Mesenchymal stem cell (in vitro differentiated cells and primary cell): ENCODE results near the gene KCNG2.

Experiments used
- DNase-seq: peaks from one replicate; pipeline ENCODE4 v3.0.0-alpha.2; 2013
- H2AFZ ChIP-seq: one replicate; pipeline ENCODE4 v1.6.1; 2013; ENCODE audit warnings: low read depth, mild to moderate bottlenecking, control low read depth, inconsistent platforms, low read length, moderate library complexity
- H2AK5ac ChIP-seq: 2 replicates; pipeline ENCODE4 v1.6.1; 2013; ENCODE audit warnings: low read length, moderate library complexity, mild to moderate bottlenecking, inconsistent platforms; ENCODE audit not compliant: severe bottlenecking
- H2BK120ac ChIP-seq: one replicate; pipeline ENCODE4 v1.6.1; 2013; ENCODE audit warnings: low read depth, mild to moderate bottlenecking, inconsistent platforms, low read length, moderate library complexity
- H2BK12ac ChIP-seq, 2 experiments: one replicate each; pipeline ENCODE4 v1.6.1; 2013; ENCODE audit warnings: inconsistent platforms in 2 of 2, low read length in 2 of 2, mild to moderate bottlenecking in 2 of 2, moderate library complexity in 2 of 2, control low read depth in 1 of 2
- H2BK15ac ChIP-seq: one replicate; pipeline ENCODE4 v1.6.1; 2013; ENCODE audit warnings: mild to moderate bottlenecking, low read depth, inconsistent platforms; ENCODE audit not compliant: poor library complexity, severe bottlenecking
- H2BK5ac ChIP-seq: 2 replicates; pipeline ENCODE4 v1.6.1; 2013; ENCODE audit warnings: low read depth, mild to moderate bottlenecking, low read length, control low read depth, inconsistent platforms; ENCODE audit not compliant: poor library complexity, severe bottlenecking
- H3K14ac ChIP-seq, 2 experiments: one replicate each; pipeline ENCODE4 v1.6.1; 2013; ENCODE audit warnings: inconsistent platforms in 2 of 2, low read length in 2 of 2, control low read depth in 1 of 2, mild to moderate bottlenecking in 1 of 2, moderate library complexity in 1 of 2
- H3K18ac ChIP-seq, 2 experiments: one replicate each; pipeline ENCODE4 v1.6.1; 2013; ENCODE audit warnings: inconsistent platforms in 2 of 2, low read length in 2 of 2, control low read depth in 1 of 2, low read depth in 1 of 2, mild to moderate bottlenecking in 1 of 2
- H3K23ac ChIP-seq, 2 experiments: one replicate each; pipeline ENCODE4 v1.6.1; 2013; ENCODE audit warnings: inconsistent platforms in 2 of 2, low read length in 2 of 2, mild to moderate bottlenecking in 2 of 2, moderate library complexity in 2 of 2, control low read depth in 1 of 2
- H3K27ac ChIP-seq: 2 replicates; pipeline ENCODE4 v1.5.1; 2013; ENCODE audit warnings: mild to moderate bottlenecking, moderate library complexity, low read length, control low read depth, inconsistent platforms; ENCODE audit not compliant: poor library complexity, severe bottlenecking
- H3K27me3 ChIP-seq, 2 experiments: 2 replicates each; pipeline versions ENCODE4 v1.6.1 to v1.7.0; 2013; ENCODE audit warnings: low read length in 2 of 2, mild to moderate bottlenecking in 2 of 2, moderate library complexity in 2 of 2, control low read depth in 1 of 2, inconsistent platforms in 1 of 2; ENCODE audit not compliant: control insufficient read depth in 1 of 2, insufficient read depth in 1 of 2
- H3K36me3 ChIP-seq, 2 experiments: 2 replicates each; pipeline versions ENCODE4 v1.6.1 to v1.7.0; 2013; ENCODE audit warnings: low read length in 2 of 2, control low read depth in 1 of 2, inconsistent platforms in 1 of 2, low read depth in 1 of 2, mild to moderate bottlenecking in 1 of 2; ENCODE audit not compliant: insufficient read depth in 2 of 2, control insufficient read depth in 1 of 2
- H3K4ac ChIP-seq, 2 experiments: one replicate each; pipeline ENCODE4 v1.6.1; 2013; ENCODE audit warnings: inconsistent platforms in 2 of 2, low read length in 2 of 2, mild to moderate bottlenecking in 2 of 2, moderate library complexity in 2 of 2, control low read depth in 1 of 2, low read depth in 1 of 2
- H3K4me1 ChIP-seq: 2 replicates; pipeline ENCODE4 v1.6.1; 2013; ENCODE audit warnings: low read depth, low read length, control low read depth; ENCODE audit not compliant: control insufficient read depth, insufficient read depth
- H3K4me2 ChIP-seq: 2 replicates; pipeline ENCODE4 v1.6.1; 2013; ENCODE audit warnings: low read length, mild to moderate bottlenecking, inconsistent platforms; ENCODE audit not compliant: poor library complexity, severe bottlenecking
- H3K4me3 ChIP-seq, 2 experiments: 2 replicates each; pipeline versions ENCODE4 v1.5.1 to v1.7.0; 2013; ENCODE audit warnings: low read length in 2 of 2, mild to moderate bottlenecking in 2 of 2, control low read depth in 1 of 2, low read depth in 1 of 2; ENCODE audit not compliant: insufficient read depth in 1 of 2
- H3K79me1 ChIP-seq: replicated peaks from 2 replicates; pipeline ENCODE4 v1.6.1; 2013; ENCODE audit warnings: mild to moderate bottlenecking, control low read depth, low read length, inconsistent platforms; ENCODE audit not compliant: poor library complexity, severe bottlenecking
- H3K9ac ChIP-seq: 2 replicates; pipeline ENCODE4 v1.7.0; 2013; ENCODE audit warnings: mild to moderate bottlenecking, low read length, moderate library complexity
- H3K9me3 ChIP-seq: 2 replicates; pipeline ENCODE4 v1.7.0; 2013; ENCODE audit warnings: mild to moderate bottlenecking, low read length; ENCODE audit not compliant: control insufficient read depth
- H4K8ac ChIP-seq: one replicate; pipeline ENCODE4 v1.6.1; 2013; ENCODE audit warnings: inconsistent platforms, mild to moderate bottlenecking, low read length, moderate library complexity
- H4K91ac ChIP-seq: one replicate; pipeline ENCODE4 v1.6.1; 2013; ENCODE audit warnings: mild to moderate bottlenecking, low read length, inconsistent platforms
- WGBS: methylation state at CpG from one replicate; pipeline ENCODE4 v1.1.7; 2013; ENCODE audit warnings: mixed read lengths; 5-methylcytosine and 5-hydroxymethylcytosine counted together

KCNG2 gene

GRCh38 chr18:79754022-79754761 is 43.5 kb upstream of the KCNG2 start:
- H3K23ac ChIP-seq, result no peak overlapping the region
- H4K91ac ChIP-seq, result no peak overlapping the region
- H3K79me1 ChIP-seq, result peaks cover 19% of the 10 kb centered on the region
- H2AK5ac ChIP-seq, result no peak overlapping the region
- no peak overlapping the region for H3K4me3 ChIP-seq
- no peak overlapping the region for H3K14ac ChIP-seq
- no peak overlapping the region for H3K4me2 ChIP-seq
- H2BK120ac ChIP-seq, result no peak overlapping the region
- no peak overlapping the region for H3K18ac ChIP-seq
- H3K4me1 ChIP-seq, result peaks cover 2% of the 10 kb centered on the region
- no peak overlapping the region for H2BK5ac ChIP-seq
- no peak overlapping the region for H3K27ac ChIP-seq
- H3K4ac ChIP-seq, result no peak overlapping the region
- WGBS, result 97% methylated on average over 34 of the region's 35 CpGs
- no peak overlapping the region for H3K9ac ChIP-seq
- no peak overlapping the region for H4K8ac ChIP-seq
- no peak overlapping the region for H2BK12ac ChIP-seq
- H3K27me3 ChIP-seq, result no peaks in the 10 kb centered on the region
- peaks cover 37 to 44% of the 10 kb centered on the region in 2 experiments for H3K36me3 ChIP-seq
- no peak overlapping the region for H2BK15ac ChIP-seq
- H3K9me3 ChIP-seq, result no peaks in the 10 kb centered on the region
- H2AFZ ChIP-seq, result no peak overlapping the region
- no peak for DNase-seq

GRCh38 chr18:79754831-79755351 is 42.8 kb upstream of the KCNG2 start:
- Histone ChIP-seq H3K9ac (no peak overlapping the region), H2BK12ac (no peak overlapping the region), H4K8ac (no peak overlapping the region), H3K14ac (no peak overlapping the region), H3K4ac (no peak overlapping the region), H2BK120ac (no peak overlapping the region), H3K4me3 (no peak overlapping the region), H3K36me3 (peaks cover 36 to 37% of the 10 kb centered on the region in 2 experiments), H3K9me3 (no peaks in the 10 kb centered on the region), H3K18ac (no peak overlapping the region), H2BK15ac (no peak overlapping the region), H3K4me1 (peaks cover 2% of the 10 kb centered on the region), H2AK5ac (no peak overlapping the region), H3K27me3 (no peaks in the 10 kb centered on the region), H3K27ac (no peak overlapping the region), H4K91ac (no peak overlapping the region), H3K79me1 (peaks cover 13% of the 10 kb centered on the region), H3K4me2 (no peak overlapping the region), H2BK5ac (no peak overlapping the region), H2AFZ (no peak overlapping the region), H3K23ac (no peak overlapping the region)
- 92% methylated on average over 26 of the region's 27 CpGs for WGBS
- DNase-seq, result no peak

GRCh38 chr18:79755496-79756142 is 42.1 kb upstream of the KCNG2 start:
- H2BK120ac ChIP-seq, result no peak overlapping the region
- H2BK15ac ChIP-seq, result no peak overlapping the region

GRCh38 chr18:79756143-79756500 is 41.6 kb upstream of the KCNG2 start:
- peaks cover 1% of the 10 kb centered on the region for H3K4me1 ChIP-seq
- no peak overlapping the region for H4K8ac ChIP-seq
- no peak overlapping the region for H2AK5ac ChIP-seq
- DNase-seq, result no peak
- H3K23ac ChIP-seq, result no peak overlapping the region
- H3K9ac ChIP-seq, result no peak overlapping the region
- H2AFZ ChIP-seq, result no peak overlapping the region
- H3K14ac ChIP-seq, result no peak overlapping the region
- H3K4me2 ChIP-seq, result no peak overlapping the region
- H3K27ac ChIP-seq, result no peak overlapping the region
- H3K4me3 ChIP-seq, result no peak overlapping the region
- H4K91ac ChIP-seq, result no peak overlapping the region
- no peak overlapping the region for H3K18ac ChIP-seq
- H2BK12ac ChIP-seq, result no peak overlapping the region
- H3K79me1 ChIP-seq, result peaks cover 10% of the 10 kb centered on the region
- H2BK15ac ChIP-seq, result no peak overlapping the region
- H3K9me3 ChIP-seq, result no peaks in the 10 kb centered on the region
- no peak overlapping the region for H2BK120ac ChIP-seq
- H3K4ac ChIP-seq, result no peak overlapping the region
- 97% methylated on average over 10 of the region's 10 CpGs for WGBS
- peaks cover 32 to 35% of the 10 kb centered on the region in 2 experiments for H3K36me3 ChIP-seq
- no peak overlapping the region for H2BK5ac ChIP-seq
- no peaks in the 10 kb centered on the region for H3K27me3 ChIP-seq

More at GRCh38 chr18:79755496-79756142, 42.1 kb upstream of the KCNG2 start:
- H3K14ac ChIP-seq, result no peak overlapping the region
- peaks cover 2% of the 10 kb centered on the region for H3K4me1 ChIP-seq
- H3K9ac ChIP-seq, result no peak overlapping the region
- H3K9me3 ChIP-seq, result no peaks in the 10 kb centered on the region
- H3K23ac ChIP-seq, result no peak overlapping the region
- H2BK12ac ChIP-seq, result no peak overlapping the region
- no peak overlapping the region for H3K27ac ChIP-seq
- H2AK5ac ChIP-seq, result no peak overlapping the region
- H3K27me3 ChIP-seq, result no peaks in the 10 kb centered on the region
- no peak overlapping the region for H3K18ac ChIP-seq
- peaks cover 10% of the 10 kb centered on the region for H3K79me1 ChIP-seq
- no peak overlapping the region for H2AFZ ChIP-seq
- H4K91ac ChIP-seq, result no peak overlapping the region
- H3K4me2 ChIP-seq, result no peak overlapping the region
- H3K4ac ChIP-seq, result no peak overlapping the region
- peaks cover 32 to 35% of the 10 kb centered on the region in 2 experiments for H3K36me3 ChIP-seq
- no peak overlapping the region for H4K8ac ChIP-seq
- WGBS, result 94% methylated on average over 31 of the region's 31 CpGs
- DNase-seq, result no peak
- H2BK5ac ChIP-seq, result no peak overlapping the region
- no peak overlapping the region for H3K4me3 ChIP-seq
